Endometrial microvascular endothelial cells (primary cell): Measurements from ENCODE around the gene XXYLT1. TPM values are rescaled to one million over a fixed set of nuclear protein-coding genes. Genes with fewer than 3 reads are reported as not detected.

Source experiments
- in situ Hi-C: cut with HindIII; loops from 2 replicates; pipeline ENCODE4 v1.10.0; 2017; ENCODE audit warnings: low sequenced_read_pairs, low pct_unique_long_range_greater_than_20kb; ENCODE audit errors: inconsistent ontology term
- total RNA-seq: library from RNA; depleted of rRNA; stranded (reverse); fragments of >200 nt; gene quantifications from one replicate; pipeline ENCODE4 v1.2.3, GENCODE V29; 2015; ENCODE audit errors: inconsistent ontology term

The XXYLT1 gene
- total RNA-seq, 1 donor from 2014 or later = 63.7 TPM

DNA sequence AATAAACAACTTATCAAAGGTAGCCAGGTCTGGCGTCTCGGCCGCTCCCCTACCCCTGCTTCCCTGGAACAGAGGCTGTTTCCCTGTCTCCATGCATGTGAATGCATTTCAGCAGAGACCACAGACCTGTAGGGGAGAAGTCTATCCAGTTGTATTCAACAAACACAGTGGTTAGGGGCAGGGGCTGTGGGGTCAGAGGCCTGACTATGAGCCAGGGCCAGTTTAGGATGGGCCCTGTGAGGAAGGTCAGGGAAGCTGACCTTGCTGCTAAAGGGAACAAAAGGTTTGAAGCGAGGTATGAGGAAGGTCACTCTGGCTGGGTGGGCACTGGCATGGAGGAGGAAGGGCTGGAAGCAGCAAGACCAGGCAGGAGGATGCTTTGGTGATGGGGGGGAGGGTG, 184.6 kb downstream of the XXYLT1 start:
- in situ Hi-C loops = no loop called here

GRCh38 chr3:195085356-195086130, 185.4 kb downstream of the XXYLT1 start:
- in situ Hi-C loops = no loop called here

GRCh38 chr3:195084746-195085145, 186.2 kb downstream of the XXYLT1 start:
- in situ Hi-C loops = no loop called here

DNA sequence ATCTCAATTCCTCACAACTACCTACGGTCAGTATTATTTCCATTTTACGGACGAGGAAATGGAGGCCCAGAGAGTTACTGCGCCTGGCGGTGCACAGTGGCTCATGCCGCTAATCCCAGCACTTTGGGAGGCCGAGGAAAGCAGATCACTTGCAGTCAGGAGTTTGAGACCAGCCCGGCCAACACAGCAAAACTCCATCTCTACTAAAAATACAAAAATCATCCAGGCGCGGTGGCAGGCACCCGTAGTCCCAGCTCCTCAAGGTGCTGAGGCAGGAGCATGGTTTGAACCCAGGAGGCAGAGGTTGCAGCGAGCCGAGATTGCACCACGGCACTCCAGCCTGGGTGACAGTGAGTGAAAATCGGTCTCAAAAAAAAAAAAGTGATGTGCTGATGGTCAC, 187.3 kb downstream of the XXYLT1 start:
- in situ Hi-C loops = no loop called here

GRCh38 chr3:195082811-195083210, 188.1 kb downstream of the XXYLT1 start:
- in situ Hi-C loops = no loop called here

DNA sequence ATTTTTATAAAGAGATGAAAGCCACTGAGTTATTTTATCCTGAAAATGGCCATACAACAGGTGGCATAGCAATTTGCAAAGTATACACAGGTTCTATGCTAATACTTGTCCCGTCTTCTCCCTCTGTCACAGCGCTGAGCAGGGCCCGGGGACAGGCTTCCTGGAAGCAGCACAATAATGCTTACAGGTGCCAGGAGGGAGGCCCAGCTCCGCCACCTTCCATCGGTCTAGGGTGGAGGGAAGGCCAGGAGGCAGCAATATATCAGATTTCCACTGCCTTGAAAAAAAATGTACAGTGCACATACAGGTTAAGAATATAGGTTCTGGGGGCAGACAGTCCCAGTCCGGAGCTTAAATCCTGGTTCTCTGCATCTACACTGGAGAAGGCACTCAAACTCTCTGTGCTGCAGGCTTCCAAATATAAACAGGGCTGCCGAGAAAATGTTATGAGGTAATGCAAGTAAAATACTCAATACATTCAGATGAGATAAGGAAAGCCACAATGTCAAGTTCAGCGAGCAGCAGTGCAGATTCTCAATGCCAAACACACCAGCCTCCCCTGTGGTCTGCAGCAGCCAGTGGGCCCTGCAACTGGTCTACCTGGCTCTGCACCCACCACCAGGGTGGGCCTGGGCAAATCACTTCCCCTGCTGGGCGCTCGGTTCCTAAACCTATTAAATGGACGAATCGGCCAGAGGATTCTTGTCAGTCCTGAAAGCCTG, 189.6 kb downstream of the XXYLT1 start:
- in situ Hi-C loops = no loop called here

DNA sequence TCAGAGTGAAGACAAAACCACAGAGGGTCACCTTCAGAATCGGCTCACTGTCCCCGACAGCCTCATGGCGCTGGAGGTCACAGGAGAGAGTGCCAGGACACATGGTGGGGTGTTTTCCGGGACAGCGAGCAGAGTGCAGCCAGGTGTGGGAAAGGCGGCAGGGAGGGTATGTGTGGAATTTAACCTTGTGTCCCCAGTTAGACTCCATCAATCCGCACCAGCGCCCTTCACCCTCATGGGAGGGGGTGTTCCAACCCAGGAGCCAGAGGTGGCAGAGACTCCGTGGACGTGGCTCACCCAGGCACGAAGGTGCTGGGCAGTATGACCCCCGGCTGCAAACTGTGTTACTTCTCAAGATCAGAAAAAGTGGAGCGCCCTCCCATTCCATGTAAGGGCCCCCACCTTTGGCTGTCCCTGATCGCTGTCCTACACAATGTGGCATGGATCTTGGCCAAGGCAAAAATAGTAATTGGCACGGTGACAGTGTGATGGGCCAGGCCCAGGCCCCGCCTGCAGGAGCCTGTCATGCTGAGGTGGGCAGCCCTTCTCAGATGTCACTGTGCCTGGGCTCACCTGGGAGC, 190.3 kb downstream of the XXYLT1 start:
- in situ Hi-C loops = no loop called here

- in situ Hi-C loops = no loop called here
Measured at GRCh38 chr3:195080125-195080524, 190.8 kb downstream of the XXYLT1 start.

GRCh38 chr3:195079636-195080035, 191.3 kb downstream of the XXYLT1 start:
- in situ Hi-C loops = no loop called here

GRCh38 chr3:195078891-195079440, 192.0 kb downstream of the XXYLT1 start:
- in situ Hi-C loops = no loop called here

DNA sequence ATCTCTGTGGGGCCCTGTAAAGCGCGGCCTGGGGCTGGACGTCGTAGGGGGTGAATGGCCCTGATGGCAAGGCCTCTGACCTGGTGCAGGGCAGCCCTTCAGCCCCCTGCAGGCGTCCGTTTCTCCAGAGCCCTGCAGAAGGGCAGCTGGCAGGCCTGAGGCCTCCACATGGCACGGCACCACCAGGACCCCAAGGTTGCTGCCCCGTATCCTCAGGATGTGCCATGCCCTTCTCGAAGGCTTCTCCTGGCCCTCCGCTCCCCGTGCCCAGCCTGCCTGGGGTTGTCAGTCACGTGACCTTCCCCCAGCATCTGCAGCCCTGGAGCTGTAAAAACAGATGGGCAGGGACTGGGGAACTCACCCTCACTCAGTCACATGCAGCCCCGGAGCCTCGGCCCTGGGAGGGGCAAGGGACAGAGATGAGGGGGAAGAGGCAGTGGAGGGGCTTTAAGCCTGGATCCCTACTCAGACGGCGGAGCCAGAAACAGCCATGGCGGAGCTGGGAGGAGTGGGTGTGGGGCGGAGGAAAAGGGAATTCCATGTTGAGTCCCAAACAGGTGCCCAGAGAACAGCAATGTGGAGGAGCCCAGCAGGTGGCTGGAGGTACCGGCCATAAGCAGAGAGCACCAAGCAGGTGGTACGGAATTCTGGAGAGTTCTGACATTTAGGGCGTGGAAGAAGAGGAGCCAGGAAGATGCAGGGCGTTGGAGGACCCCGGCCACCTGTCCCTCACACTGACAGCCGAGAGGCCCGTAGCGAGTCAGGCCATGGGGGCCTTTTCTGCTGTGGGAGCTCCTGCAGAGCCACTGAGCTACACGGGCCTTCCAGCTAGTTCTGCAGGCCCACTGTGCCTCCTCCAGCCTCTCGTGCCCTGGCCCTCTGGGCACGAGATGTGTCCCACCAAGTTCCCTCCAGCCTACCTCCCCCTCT, 193.1 kb downstream of the XXYLT1 start:
- in situ Hi-C loops = no loop called here

DNA sequence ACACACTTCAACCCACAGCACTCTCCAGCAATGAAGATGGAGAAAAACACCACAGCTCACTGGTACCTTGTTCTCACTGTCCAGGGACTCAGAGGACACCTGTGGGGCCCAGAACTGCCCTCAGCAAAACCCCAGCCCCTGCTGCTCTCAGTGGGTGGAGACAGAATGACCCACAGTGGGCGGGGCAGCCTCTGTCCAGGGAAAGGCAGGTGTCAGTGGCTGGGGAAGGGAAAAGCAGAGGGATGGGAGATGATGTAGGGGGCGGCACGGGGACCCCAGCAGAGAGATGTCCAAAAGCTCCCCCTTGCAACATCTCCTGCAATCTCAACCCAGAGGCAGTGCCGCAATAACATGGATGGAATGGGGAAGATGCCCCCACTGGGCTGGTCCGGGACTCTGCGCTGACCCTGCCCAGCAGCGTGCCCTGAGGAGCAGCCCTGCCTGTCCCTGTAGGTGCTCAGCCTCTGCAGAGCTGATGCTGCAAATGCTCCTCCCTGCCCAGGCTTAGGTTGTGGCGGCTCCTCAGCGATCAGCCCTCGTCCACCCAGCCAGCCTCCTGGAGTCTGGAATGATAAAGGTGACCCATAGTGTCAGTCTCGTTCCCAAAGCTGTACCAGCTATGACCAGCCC, 193.9 kb downstream of the XXYLT1 start:
- in situ Hi-C loops = no loop called here

DNA sequence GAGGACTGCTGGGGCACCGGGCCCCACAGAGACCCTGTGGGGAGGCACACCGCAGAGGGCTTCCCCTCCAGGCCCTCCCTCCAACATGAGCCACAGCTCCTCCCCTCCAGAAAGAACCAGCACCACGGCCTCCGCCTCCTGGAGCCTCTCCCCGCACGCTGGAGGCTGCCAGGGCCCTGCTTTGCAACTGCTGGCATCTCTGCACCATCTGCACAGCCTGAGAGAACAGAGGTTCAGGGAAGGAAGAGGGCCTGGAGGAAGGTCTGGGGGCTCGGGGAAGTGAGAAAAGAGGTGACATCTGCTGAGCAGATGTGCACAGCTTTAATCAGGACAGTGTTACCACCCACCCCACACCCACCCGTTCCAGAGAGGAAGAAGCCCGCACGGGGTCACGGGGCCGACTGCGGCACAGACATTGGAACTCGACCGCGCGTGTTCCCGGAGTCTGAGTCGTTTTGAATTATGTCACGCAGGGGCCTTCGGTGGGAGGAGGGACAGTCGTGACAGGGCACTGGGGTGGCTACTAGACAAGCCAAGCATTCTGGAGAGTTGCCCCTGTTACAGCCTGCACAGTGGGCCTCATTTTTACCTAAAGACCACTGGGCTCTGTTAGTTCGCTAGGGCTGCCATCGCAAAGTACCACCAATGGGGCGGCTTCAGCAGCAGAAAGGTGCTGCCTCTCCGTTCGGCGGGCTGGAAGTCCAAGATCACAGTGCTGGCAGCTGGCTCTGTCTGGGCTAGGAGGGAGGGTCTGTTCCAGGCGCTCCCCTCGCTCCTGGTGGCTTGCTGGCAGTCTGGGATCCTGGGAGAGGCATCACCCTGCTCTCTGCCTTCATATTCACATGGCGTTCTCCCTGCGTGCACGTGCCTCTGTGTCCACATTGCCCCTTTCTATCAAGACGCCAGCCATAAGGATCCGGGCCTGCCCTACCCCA, 194.8 kb downstream of the XXYLT1 start:
- in situ Hi-C loops = no loop called here

GRCh38 chr3:195075199-195075940, 195.6 kb downstream of the XXYLT1 start:
- in situ Hi-C loops = no loop called here

- in situ Hi-C loops = no loop called here
Measured at GRCh38 chr3:195073866-195074860, 196.8 kb downstream of the XXYLT1 start.
